ENCODE results near the gene BEND6.

BEND6 gene

DNA sequence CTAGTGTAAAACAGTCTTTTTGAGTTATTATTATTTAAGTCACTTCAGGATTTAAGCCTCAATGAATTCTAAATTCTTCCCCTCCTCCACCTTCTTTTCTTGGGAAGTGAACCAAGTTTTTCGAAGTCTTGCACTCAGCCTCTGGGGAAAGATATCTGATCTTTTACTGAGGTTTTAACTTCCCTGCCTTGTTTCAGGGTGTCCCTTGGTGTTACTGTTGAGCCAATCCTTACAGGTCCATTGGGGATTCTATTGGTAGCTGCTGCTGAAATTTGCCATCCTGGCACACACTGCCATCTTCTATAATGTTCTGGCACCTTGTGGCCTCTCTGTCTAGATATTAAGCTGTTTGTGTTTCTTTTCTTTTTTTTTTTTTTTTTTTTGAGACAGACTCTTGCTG, 31.7 kb downstream of the BEND6 start:
- Histone ChIP-seq H4K8ac (ENCODE audit: low read depth, low read length) (no peak overlapping the region), H3K4me2 (ENCODE audit: low read length) (no peak overlapping the region), H3K27me3 (ENCODE audit: insufficient read depth, low read length, poor library complexity) (no peaks in the 10 kb centered on the region), H2AK5ac (ENCODE audit: low read length) (no peak overlapping the region), H3K56ac (ENCODE audit: low read length) (no peak overlapping the region), H3K4ac (ENCODE audit: low read depth, low read length) (no peak overlapping the region), H3K23ac (ENCODE audit: low read length) (no peak overlapping the region), H3K79me2 (ENCODE audit: control insufficient read depth, insufficient read depth, low read length) (no peaks in the 10 kb centered on the region), H3K4me3 (ENCODE audit: low read length) (no peak overlapping the region), H2BK15ac (replicated peaks; ENCODE audit: low read depth) (no peak overlapping the region), H3K36me3 (ENCODE audit: control insufficient read depth, insufficient read depth, low read length) (no peaks in the 10 kb centered on the region), H3K79me1 (ENCODE audit: low read length) (no peaks in the 10 kb centered on the region), H3K27ac (ENCODE audit: low read depth, low read length) (no peak overlapping the region), H3K18ac (ENCODE audit: low read length) (no peak overlapping the region), H3K4me1 (ENCODE audit: control insufficient read depth, low read depth, low read length) (no peaks in the 10 kb centered on the region), H2BK5ac (ENCODE audit: low read length) (no peak overlapping the region), H3K9ac (ENCODE audit: low read length) (no peak overlapping the region), H2BK120ac (ENCODE audit: low read depth, low read length) (no peak overlapping the region), H4K5ac (ENCODE audit: low read length) (no peak overlapping the region)
- WGBS (ENCODE audit: extremely low coverage, insufficient coverage, low lambda C conversion rate): no CpG with 5 or more reads among the region's 1 CpG
- no peak for DNase-seq

DNA sequence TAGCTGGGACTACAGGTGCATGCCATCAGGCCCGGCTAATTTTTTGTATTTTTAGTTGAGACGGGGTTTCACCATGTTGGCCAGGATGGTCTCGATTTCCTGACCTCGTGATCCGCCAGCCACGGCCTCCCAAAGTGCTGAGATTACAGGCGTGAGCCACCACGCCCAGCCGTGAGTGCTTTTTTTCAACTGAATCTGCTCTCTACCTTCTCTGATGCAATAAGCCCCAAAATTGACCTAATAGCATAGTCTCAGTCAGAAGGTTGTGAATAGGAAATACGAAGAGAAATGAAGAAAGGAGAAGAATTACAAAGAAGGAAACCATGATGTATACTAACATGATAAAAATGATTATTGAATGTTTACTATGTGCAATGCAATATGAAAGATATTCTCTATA, 33.2 kb downstream of the BEND6 start:
- no peak overlapping the region for H3K56ac ChIP-seq (ENCODE audit: low read length)
- H4K5ac ChIP-seq (ENCODE audit: low read length): no peak overlapping the region
- no peaks in the 10 kb centered on the region for H3K79me1 ChIP-seq (ENCODE audit: low read length)
- H3K9ac ChIP-seq (ENCODE audit: low read length): no peak overlapping the region
- WGBS (ENCODE audit: extremely low coverage, insufficient coverage, low lambda C conversion rate): no CpG with 5 or more reads among the region's 10 CpGs
- H3K79me2 ChIP-seq (ENCODE audit: control insufficient read depth, insufficient read depth, low read length): no peaks in the 10 kb centered on the region
- no peak overlapping the region for H3K18ac ChIP-seq (ENCODE audit: low read length)
- H3K4ac ChIP-seq (ENCODE audit: low read depth, low read length): no peak overlapping the region
- DNase-seq: no peak
- no peak overlapping the region for H2BK5ac ChIP-seq (ENCODE audit: low read length)
- H3K36me3 ChIP-seq (ENCODE audit: control insufficient read depth, insufficient read depth, low read length): no peaks in the 10 kb centered on the region
- H3K27ac ChIP-seq (ENCODE audit: low read depth, low read length): no peak overlapping the region
- no peak overlapping the region for H2BK120ac ChIP-seq (ENCODE audit: low read depth, low read length)
- H2BK15ac ChIP-seq (replicated peaks; ENCODE audit: low read depth): no peak overlapping the region
- H3K4me3 ChIP-seq (ENCODE audit: low read length): no peak overlapping the region
- no peaks in the 10 kb centered on the region for H3K4me1 ChIP-seq (ENCODE audit: control insufficient read depth, low read depth, low read length)
- no peak overlapping the region for H2AK5ac ChIP-seq (ENCODE audit: low read length)
- H4K8ac ChIP-seq (ENCODE audit: low read depth, low read length): no peak overlapping the region
- H3K23ac ChIP-seq (ENCODE audit: low read length): no peak overlapping the region
- H3K4me2 ChIP-seq (ENCODE audit: low read length): no peak overlapping the region
- no peaks in the 10 kb centered on the region for H3K27me3 ChIP-seq (ENCODE audit: insufficient read depth, low read length, poor library complexity)

DNA sequence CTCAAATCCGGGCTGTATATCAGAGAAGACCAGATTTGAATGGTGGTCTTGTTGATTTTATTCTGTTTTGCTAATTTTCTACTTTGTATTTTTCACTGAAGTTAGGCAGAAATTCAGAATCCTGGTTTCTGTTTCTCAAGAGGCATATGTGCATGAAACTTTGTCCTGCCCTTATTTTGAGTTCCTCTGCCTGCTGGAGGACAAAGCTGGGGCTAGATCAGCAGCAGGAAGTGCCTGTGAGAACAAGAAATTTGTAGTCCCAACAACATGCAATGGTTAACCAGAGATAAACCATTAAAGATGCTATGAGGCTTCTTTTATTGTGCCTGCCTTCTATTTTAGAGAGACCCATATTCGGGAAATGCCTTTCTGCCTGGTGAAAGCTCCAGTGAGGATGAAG, 37.1 kb downstream of the BEND6 start:
- Histone ChIP-seq H2BK5ac (ENCODE audit: low read length) (no peak overlapping the region), H3K18ac (ENCODE audit: low read length) (no peak overlapping the region), H3K56ac (ENCODE audit: low read length) (no peak overlapping the region), H3K27me3 (ENCODE audit: insufficient read depth, low read length, poor library complexity) (no peaks in the 10 kb centered on the region), H3K23ac (ENCODE audit: low read length) (no peak overlapping the region), H3K4me1 (ENCODE audit: control insufficient read depth, low read depth, low read length) (no peaks in the 10 kb centered on the region), H3K79me1 (ENCODE audit: low read length) (no peaks in the 10 kb centered on the region), H2BK120ac (ENCODE audit: low read depth, low read length) (no peak overlapping the region), H4K8ac (ENCODE audit: low read depth, low read length) (no peak overlapping the region), H2AK5ac (ENCODE audit: low read length) (no peak overlapping the region), H3K4me3 (ENCODE audit: low read length) (no peak overlapping the region), H4K5ac (ENCODE audit: low read length) (no peak overlapping the region), H3K9ac (ENCODE audit: low read length) (no peak overlapping the region), H3K79me2 (ENCODE audit: control insufficient read depth, insufficient read depth, low read length) (no peaks in the 10 kb centered on the region), H3K36me3 (ENCODE audit: control insufficient read depth, insufficient read depth, low read length) (no peaks in the 10 kb centered on the region), H3K27ac (ENCODE audit: low read depth, low read length) (no peak overlapping the region), H3K4me2 (ENCODE audit: low read length) (no peak overlapping the region), H3K4ac (ENCODE audit: low read depth, low read length) (no peak overlapping the region), H2BK15ac (replicated peaks; ENCODE audit: low read depth) (no peak overlapping the region)
- no CpG with 5 or more reads among the region's 2 CpGs for WGBS (ENCODE audit: extremely low coverage, insufficient coverage, low lambda C conversion rate)
- DNase-seq: no peak

DNA sequence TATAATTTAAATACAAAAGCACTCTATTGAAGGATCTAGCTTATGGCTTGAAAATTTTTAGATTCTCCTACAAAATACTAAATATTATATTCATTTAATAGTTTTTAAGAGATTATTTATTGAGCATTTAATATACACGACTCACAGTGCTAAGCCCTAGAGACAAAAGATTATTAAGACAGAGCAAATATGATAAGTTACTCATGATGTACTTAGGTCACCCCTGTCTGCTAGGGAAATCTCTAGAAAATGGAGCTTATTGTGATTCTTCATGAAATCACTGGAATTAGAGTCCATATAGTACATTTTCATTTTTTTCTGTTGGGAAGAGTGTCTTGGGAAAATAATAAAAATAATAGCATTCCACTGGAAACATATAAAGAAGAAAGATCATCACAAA, 37.8 kb downstream of the BEND6 start:
- no peak overlapping the region for H4K8ac ChIP-seq (ENCODE audit: low read depth, low read length)
- no peaks in the 10 kb centered on the region for H3K79me1 ChIP-seq (ENCODE audit: low read length)
- H3K56ac ChIP-seq (ENCODE audit: low read length): no peak overlapping the region
- no peak overlapping the region for H3K4ac ChIP-seq (ENCODE audit: low read depth, low read length)
- H2BK5ac ChIP-seq (ENCODE audit: low read length): no peak overlapping the region
- H3K4me1 ChIP-seq (ENCODE audit: control insufficient read depth, low read depth, low read length): no peaks in the 10 kb centered on the region
- H3K27ac ChIP-seq (ENCODE audit: low read depth, low read length): no peak overlapping the region
- no CpG with 5 or more reads among the region's 1 CpG for WGBS (ENCODE audit: extremely low coverage, insufficient coverage, low lambda C conversion rate)
- no peaks in the 10 kb centered on the region for H3K36me3 ChIP-seq (ENCODE audit: control insufficient read depth, insufficient read depth, low read length)
- H2BK15ac ChIP-seq (replicated peaks; ENCODE audit: low read depth): no peak overlapping the region
- no peak overlapping the region for H2BK120ac ChIP-seq (ENCODE audit: low read depth, low read length)
- no peak overlapping the region for H3K4me3 ChIP-seq (ENCODE audit: low read length)
- no peak overlapping the region for H3K9ac ChIP-seq (ENCODE audit: low read length)
- H3K4me2 ChIP-seq (ENCODE audit: low read length): no peak overlapping the region
- no peak overlapping the region for H2AK5ac ChIP-seq (ENCODE audit: low read length)
- no peak overlapping the region for H3K18ac ChIP-seq (ENCODE audit: low read length)
- no peak overlapping the region for H4K5ac ChIP-seq (ENCODE audit: low read length)
- H3K23ac ChIP-seq (ENCODE audit: low read length): no peak overlapping the region
- no peaks in the 10 kb centered on the region for H3K27me3 ChIP-seq (ENCODE audit: insufficient read depth, low read length, poor library complexity)
- DNase-seq: no peak
- no peaks in the 10 kb centered on the region for H3K79me2 ChIP-seq (ENCODE audit: control insufficient read depth, insufficient read depth, low read length)

DNA sequence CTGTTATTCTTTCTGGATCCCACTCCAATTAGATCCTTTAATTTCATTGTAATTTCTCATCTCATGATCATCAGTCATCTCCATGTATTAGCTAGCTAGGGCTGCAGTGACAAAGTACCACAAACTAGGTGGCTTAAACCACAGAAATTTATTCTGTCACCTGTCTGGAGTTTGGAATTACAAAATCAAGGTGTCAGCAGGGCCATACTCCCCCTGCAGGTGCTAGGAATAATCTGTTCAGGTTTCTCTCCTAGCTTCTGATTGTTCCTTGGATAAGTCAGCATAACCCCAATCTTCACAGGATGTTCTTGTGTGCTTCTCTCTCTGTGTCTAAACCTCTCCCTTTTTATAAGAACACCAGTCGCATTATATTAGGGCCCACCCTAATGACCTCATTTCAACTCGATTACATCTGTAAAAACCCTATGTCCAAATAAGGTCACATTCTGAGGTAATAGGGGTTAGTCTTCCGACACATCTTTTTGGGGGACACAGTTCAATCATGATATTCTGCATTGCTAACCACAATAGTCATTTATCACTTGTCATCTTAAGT, 40.5 kb downstream of the BEND6 start:
- no peak overlapping the region for H3K23ac ChIP-seq (ENCODE audit: low read length)

DNA sequence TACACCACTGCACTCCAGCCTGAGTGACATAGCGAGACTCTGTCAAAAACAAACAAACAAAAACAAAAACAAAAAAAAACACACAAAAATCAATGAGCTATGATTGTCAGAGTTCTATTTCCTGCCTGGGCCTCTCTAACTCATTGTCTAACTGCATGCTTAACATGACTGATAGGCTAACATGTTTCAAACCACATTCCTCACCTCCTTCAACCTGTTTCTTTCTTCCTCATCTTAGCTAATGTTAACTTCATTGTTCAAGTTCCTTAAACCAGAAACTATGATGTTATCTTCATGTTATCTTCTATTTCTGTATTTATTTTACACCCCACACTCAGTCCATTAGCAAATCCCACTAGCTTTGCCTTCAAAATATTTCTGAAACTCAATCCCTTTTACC, 41.5 kb downstream of the BEND6 start:
- H4K5ac ChIP-seq (ENCODE audit: low read length): no peak overlapping the region
- no peak overlapping the region for H3K56ac ChIP-seq (ENCODE audit: low read length)
- H3K4me2 ChIP-seq (ENCODE audit: low read length): no peak overlapping the region
- no peak overlapping the region for H4K8ac ChIP-seq (ENCODE audit: low read depth, low read length)
- no peak overlapping the region for H2BK5ac ChIP-seq (ENCODE audit: low read length)
- no peak overlapping the region for H2BK120ac ChIP-seq (ENCODE audit: low read depth, low read length)
- H3K4me1 ChIP-seq (ENCODE audit: control insufficient read depth, low read depth, low read length): no peaks in the 10 kb centered on the region
- H3K4me3 ChIP-seq (ENCODE audit: low read length): no peak overlapping the region
- H3K79me2 ChIP-seq (ENCODE audit: control insufficient read depth, insufficient read depth, low read length): no peaks in the 10 kb centered on the region
- no peak overlapping the region for H2BK15ac ChIP-seq (replicated peaks; ENCODE audit: low read depth)
- H3K79me1 ChIP-seq (ENCODE audit: low read length): no peaks in the 10 kb centered on the region
- H3K9ac ChIP-seq (ENCODE audit: low read length): no peak overlapping the region
- no peak overlapping the region for H3K18ac ChIP-seq (ENCODE audit: low read length)
- no peaks in the 10 kb centered on the region for H3K27me3 ChIP-seq (ENCODE audit: insufficient read depth, low read length, poor library complexity)
- H3K27ac ChIP-seq (ENCODE audit: low read depth, low read length): no peak overlapping the region
- no peak overlapping the region for H2AK5ac ChIP-seq (ENCODE audit: low read length)
- DNase-seq: no peak
- H3K23ac ChIP-seq (ENCODE audit: low read length): no peak overlapping the region
- no peaks in the 10 kb centered on the region for H3K36me3 ChIP-seq (ENCODE audit: control insufficient read depth, insufficient read depth, low read length)
- WGBS (ENCODE audit: extremely low coverage, insufficient coverage, low lambda C conversion rate): no CpG with 5 or more reads among the region's 1 CpG
- H3K4ac ChIP-seq (ENCODE audit: low read depth, low read length): no peak overlapping the region

More for the DNA sequence above, 40.5 kb downstream of the BEND6 start:
- Histone ChIP-seq H3K79me1 (ENCODE audit: low read length) (no peaks in the 10 kb centered on the region), H2BK120ac (ENCODE audit: low read depth, low read length) (no peak overlapping the region), H3K27me3 (ENCODE audit: insufficient read depth, low read length, poor library complexity) (no peaks in the 10 kb centered on the region), H3K79me2 (ENCODE audit: control insufficient read depth, insufficient read depth, low read length) (no peaks in the 10 kb centered on the region), H3K36me3 (ENCODE audit: control insufficient read depth, insufficient read depth, low read length) (no peaks in the 10 kb centered on the region), H2AK5ac (ENCODE audit: low read length) (no peak overlapping the region), H4K8ac (ENCODE audit: low read depth, low read length) (no peak overlapping the region), H3K4me3 (ENCODE audit: low read length) (no peak overlapping the region), H2BK15ac (replicated peaks; ENCODE audit: low read depth) (no peak overlapping the region), H3K4me2 (ENCODE audit: low read length) (no peak overlapping the region), H3K18ac (ENCODE audit: low read length) (no peak overlapping the region), H3K27ac (ENCODE audit: low read depth, low read length) (no peak overlapping the region), H3K4me1 (ENCODE audit: control insufficient read depth, low read depth, low read length) (no peaks in the 10 kb centered on the region), H3K4ac (ENCODE audit: low read depth, low read length) (no peak overlapping the region), H2BK5ac (ENCODE audit: low read length) (no peak overlapping the region), H4K5ac (ENCODE audit: low read length) (no peak overlapping the region), H3K9ac (ENCODE audit: low read length) (no peak overlapping the region), H3K56ac (ENCODE audit: low read length) (no peak overlapping the region)
- no CpG with 5 or more reads among the region's 3 CpGs for WGBS (ENCODE audit: extremely low coverage, insufficient coverage, low lambda C conversion rate)
- peak; percentile 37 for DNase-seq
